ENCODE results near the gene ESYT3.

DNA sequence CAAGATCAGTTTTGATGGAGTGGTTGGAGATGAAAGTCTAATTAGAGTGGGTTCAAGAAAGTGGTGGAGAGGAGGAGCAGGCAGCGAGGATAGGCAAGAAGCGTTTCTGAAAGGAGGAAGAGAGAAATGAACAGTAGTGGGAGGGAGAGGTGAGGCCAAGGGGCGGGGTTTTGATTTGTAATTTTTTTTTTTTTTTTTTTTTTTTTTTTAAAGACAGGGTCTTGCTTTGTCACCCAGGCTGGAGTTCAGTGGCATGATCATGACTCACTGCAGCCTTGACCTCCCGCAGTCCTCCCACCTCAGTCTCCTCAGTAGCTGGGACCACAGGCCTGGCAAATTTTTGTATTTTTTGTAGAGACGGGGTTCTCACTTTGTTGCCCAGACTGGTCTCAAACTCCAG is 49.4 kb upstream of the ESYT3 start:
- TF ChIP-seq POLR2A (IDR thresholded peaks at IDR 0.05): no peak
- TF ChIP-seq, protein P1, sequence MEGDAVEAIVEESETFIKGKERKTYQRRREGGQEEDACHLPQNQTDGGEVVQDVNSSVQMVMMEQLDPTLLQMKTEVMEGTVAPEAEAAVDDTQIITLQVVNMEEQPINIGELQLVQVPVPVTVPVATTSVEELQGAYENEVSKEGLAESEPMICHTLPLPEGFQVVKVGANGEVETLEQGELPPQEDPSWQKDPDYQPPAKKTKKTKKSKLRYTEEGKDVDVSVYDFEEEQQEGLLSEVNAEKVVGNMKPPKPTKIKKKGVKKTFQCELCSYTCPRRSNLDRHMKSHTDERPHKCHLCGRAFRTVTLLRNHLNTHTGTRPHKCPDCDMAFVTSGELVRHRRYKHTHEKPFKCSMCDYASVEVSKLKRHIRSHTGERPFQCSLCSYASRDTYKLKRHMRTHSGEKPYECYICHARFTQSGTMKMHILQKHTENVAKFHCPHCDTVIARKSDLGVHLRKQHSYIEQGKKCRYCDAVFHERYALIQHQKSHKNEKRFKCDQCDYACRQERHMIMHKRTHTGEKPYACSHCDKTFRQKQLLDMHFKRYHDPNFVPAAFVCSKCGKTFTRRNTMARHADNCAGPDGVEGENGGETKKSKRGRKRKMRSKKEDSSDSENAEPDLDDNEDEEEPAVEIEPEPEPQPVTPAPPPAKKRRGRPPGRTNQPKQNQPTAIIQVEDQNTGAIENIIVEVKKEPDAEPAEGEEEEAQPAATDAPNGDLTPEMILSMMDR (IDR thresholded peaks at IDR 0.05): no peak
- no peak for TF ChIP-seq POLR2AphosphoS5 (IDR thresholded peaks at IDR 0.05; ENCODE audit: insufficient read depth in 1 of 2, low read depth in 1 of 2)

All from vagina (tissue), 2 donors.